Measurements from ENCODE around the gene BUD31. TPM values are rescaled to one million over a fixed set of nuclear protein-coding genes. Genes with fewer than 3 reads are reported as not detected.

BUD31 gene
- total and polyA plus RNA-seq, 7 donors, result 44.6 to 141 (median 89.8) TPM

DNA sequence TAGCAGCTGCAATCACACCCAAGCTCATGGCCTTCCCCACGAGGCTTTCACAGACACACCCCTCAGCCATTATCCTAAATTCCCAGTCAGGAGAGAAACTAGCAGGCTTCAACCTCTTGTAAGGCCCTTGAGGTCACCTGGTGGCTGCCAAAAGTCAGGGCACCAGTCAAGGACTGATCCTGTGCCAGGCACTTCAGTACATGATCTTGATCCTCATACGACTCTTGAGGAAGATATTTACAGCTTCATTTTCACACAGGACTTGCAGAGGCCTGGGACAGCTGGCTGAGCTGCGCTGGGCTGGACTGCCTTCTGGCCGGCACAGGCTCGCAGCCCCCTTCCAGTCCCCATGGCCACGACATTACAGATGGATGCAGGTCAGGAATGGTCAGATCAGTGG, 9.2 kb upstream of the BUD31 start:
- WGBS, 2 donors, result 78 to 84% methylated on average over 6 of the region's 6 CpGs
- Histone ChIP-seq H3K27ac (no peak overlapping the region), H3K27me3 (no peaks in the 10 kb centered on the region), H3K4me3 (no peak overlapping the region), H3K36me3 (peaks cover 16 to 97% (median 60%) of the 10 kb centered on the region in 4 donors), H3K9me3 (no peaks in the 10 kb centered on the region), H3K4me1 (peaks cover 0 to 10% (median 6%) of the 10 kb centered on the region in 4 donors)
- intact Hi-C loops (cut with DNase I), result no loop called here
- no peak for TF ChIP-seq POLR2A (IDR thresholded peaks at IDR 0.05)
- no peak for TF ChIP-seq POLR2AphosphoS5 (IDR thresholded peaks at IDR 0.05)
- TF ChIP-seq, protein P1, sequence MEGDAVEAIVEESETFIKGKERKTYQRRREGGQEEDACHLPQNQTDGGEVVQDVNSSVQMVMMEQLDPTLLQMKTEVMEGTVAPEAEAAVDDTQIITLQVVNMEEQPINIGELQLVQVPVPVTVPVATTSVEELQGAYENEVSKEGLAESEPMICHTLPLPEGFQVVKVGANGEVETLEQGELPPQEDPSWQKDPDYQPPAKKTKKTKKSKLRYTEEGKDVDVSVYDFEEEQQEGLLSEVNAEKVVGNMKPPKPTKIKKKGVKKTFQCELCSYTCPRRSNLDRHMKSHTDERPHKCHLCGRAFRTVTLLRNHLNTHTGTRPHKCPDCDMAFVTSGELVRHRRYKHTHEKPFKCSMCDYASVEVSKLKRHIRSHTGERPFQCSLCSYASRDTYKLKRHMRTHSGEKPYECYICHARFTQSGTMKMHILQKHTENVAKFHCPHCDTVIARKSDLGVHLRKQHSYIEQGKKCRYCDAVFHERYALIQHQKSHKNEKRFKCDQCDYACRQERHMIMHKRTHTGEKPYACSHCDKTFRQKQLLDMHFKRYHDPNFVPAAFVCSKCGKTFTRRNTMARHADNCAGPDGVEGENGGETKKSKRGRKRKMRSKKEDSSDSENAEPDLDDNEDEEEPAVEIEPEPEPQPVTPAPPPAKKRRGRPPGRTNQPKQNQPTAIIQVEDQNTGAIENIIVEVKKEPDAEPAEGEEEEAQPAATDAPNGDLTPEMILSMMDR (IDR thresholded peaks at IDR 0.05), result no peak
- no peak for TF ChIP-seq EP300 (IDR thresholded peaks at IDR 0.05)
- no peak for DNase-seq

GRCh38 chr7:99402854-99403253, 5.9 kb upstream of the BUD31 start:
- no peak for DNase-seq
- no peaks in the 10 kb centered on the region for H3K27me3 ChIP-seq
- no peak overlapping the region for H3K4me3 ChIP-seq
- TF ChIP-seq POLR2AphosphoS5 (IDR thresholded peaks at IDR 0.05), result no peak
- no peak for TF ChIP-seq EP300 (IDR thresholded peaks at IDR 0.05)
- TF ChIP-seq, protein P1 (IDR thresholded peaks at IDR 0.05), result no peak
- no peak for TF ChIP-seq POLR2A (IDR thresholded peaks at IDR 0.05)
- H3K36me3 ChIP-seq, result peaks cover 16 to 69% (median 52%) of the 10 kb centered on the region in 4 donors
- 95 to 98% methylated on average over 3 of the region's 3 CpGs for WGBS, 2 donors
- intact Hi-C loops (cut with DNase I), result no loop called here
- H3K9me3 ChIP-seq, result no peaks in the 10 kb centered on the region
- H3K4me1 ChIP-seq, result peaks cover 0 to 39% (median 36%) of the 10 kb centered on the region in 4 donors
- H3K27ac ChIP-seq, result no peak overlapping the region

GRCh38 chr7:99403764-99404163, 5.0 kb upstream of the BUD31 start:
- 94 to 96% methylated on average over 5 of the region's 5 CpGs for WGBS, 2 donors
- Histone ChIP-seq H3K9me3 (no peaks in the 10 kb centered on the region), H3K36me3 (peaks cover 14 to 60% (median 50%) of the 10 kb centered on the region in 4 donors), H3K4me3 (no peak overlapping the region), H3K27ac (no peak overlapping the region), H3K4me1 (peaks cover 0 to 39% (median 36%) of the 10 kb centered on the region in 4 donors), H3K27me3 (no peaks in the 10 kb centered on the region)
- no peak for DNase-seq
- intact Hi-C loops (cut with DNase I), result no loop called here
- no peak for TF ChIP-seq EP300 (IDR thresholded peaks at IDR 0.05)
- TF ChIP-seq, protein P1 (IDR thresholded peaks at IDR 0.05), result no peak
- TF ChIP-seq POLR2AphosphoS5 (IDR thresholded peaks at IDR 0.05), result no peak
- no peak for TF ChIP-seq POLR2A (IDR thresholded peaks at IDR 0.05)

GRCh38 chr7:99404235-99404976, 4.4 kb upstream of the BUD31 start:
- Histone ChIP-seq H3K4me3 (no peak overlapping the region), H3K27me3 (no peaks in the 10 kb centered on the region), H3K9me3 (no peaks in the 10 kb centered on the region), H3K27ac (no peak overlapping the region), H3K36me3 (peaks cover 13 to 54% (median 47%) of the 10 kb centered on the region in 4 donors), H3K4me1 (peaks cover 0 to 42% (median 37%) of the 10 kb centered on the region in 4 donors)
- TF ChIP-seq POLR2A (IDR thresholded peaks at IDR 0.05) (no peak), EP300 (IDR thresholded peaks at IDR 0.05) (no peak), POLR2AphosphoS5 (IDR thresholded peaks at IDR 0.05) (no peak)
- TF ChIP-seq, protein P1 (IDR thresholded peaks at IDR 0.05), result no peak
- 84 to 89% methylated on average over 18 of the region's 18 CpGs for WGBS, 2 donors
- intact Hi-C loops (cut with DNase I), result no loop called here
- DNase-seq, result no peak
